ENCODE data around the gene ABHD17A. TPM values are rescaled to one million over a fixed set of nuclear protein-coding genes. Genes with fewer than 3 reads are reported as not detected.
A peak's percentile ranks its signal among the peaks of the same experiment; 100 is the strongest.

Gene ABHD17A
- total and polyA plus RNA-seq, 8 donors, result 25.7 to 177 (median 74.2) TPM

DNA sequence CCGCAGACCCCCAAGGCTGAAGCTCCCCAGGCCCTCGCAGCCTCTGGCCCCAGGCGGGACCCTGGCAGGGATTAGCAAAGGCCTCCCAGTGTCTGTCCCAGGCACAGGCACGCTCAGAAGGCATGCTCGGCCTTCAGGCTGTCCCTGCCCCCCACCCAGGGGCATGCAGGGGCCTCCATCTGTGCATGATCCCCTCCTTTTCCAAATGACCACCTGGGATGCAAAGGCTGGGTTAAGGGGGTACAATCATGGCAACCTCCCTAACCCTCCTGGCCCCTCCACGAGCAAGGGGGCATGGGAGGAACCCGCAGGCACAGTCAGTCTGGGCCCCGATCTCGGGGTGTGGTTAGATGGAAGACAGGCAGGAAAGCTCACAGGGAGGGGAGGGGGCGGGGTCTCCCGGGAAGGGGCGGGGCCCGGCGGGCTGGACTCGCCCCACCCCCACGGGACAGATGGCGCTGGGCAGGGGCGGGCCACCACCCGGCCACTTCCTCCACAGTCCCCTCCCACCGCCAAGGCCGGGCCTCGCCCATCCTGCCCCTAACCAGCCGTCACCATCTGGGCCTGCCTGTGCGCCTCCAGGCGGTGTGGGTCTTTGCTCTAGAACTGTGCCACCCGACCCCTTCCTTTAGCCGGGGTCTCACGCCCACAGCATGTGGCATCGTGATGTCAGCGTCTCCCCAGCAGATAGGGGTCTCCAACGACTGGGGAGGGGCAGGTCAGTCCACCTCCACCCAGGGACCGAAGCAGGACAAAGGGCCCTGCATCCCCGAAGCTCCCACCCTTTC is 30.1 kb downstream of the ABHD17A start:
- Histone ChIP-seq H3K4me1 (peaks cover 81 to 92% (median 88%) of the 10 kb centered on the region in 4 donors), H3K4me3 (peak overlapping the region; percentile 44 to 55 (median 48)), H3K36me3 (peaks cover 0 to 8% (median 2%) of the 10 kb centered on the region in 4 donors), H3K9me3 (no peaks in the 10 kb centered on the region), H3K27ac (peak overlapping the region; percentile 85 to 94 (median 91)), H3K27me3 (peaks cover 0 to 17% (median 0%) of the 10 kb centered on the region in 3 donors)
- peak; percentile 94 to 97 for DNase-seq
- intact Hi-C loops (cut with DNase I; ENCODE audit: low total_unique reads), result no loop called here
- TF ChIP-seq POLR2AphosphoS5 (IDR thresholded peaks at IDR 0.05) (peak; percentile 9 to 84 (median 78)), CTCF (IDR thresholded peaks at IDR 0.05) (no peak)
- 10 to 22% (median 12%) methylated on average over 13 to 33 of the region's 33 CpGs for WGBS, 5 donors

DNA sequence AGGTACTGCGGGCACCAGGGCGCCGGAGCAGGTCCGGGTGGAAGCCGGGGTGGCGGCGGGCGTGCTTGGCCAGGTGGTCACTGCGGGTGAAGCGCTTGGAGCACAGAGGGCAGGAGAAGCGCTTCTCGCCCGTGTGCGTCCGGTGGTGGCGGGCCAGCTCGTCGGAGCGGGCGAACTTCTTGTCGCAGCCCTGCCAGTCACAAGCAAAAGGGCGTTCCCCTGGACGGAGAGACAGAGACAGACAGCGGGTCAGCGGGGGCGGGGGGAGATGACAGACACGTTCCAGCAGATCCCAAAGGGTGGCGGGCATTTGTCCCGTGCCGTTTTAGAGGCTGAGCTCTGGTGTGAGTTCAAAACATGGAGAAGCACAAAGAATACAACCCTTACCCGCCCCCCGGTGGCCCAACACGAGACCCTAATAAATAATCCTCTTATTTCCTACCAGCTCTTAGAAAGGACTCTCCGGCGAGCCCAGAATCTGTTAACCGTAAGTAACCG is 30.7 kb downstream of the ABHD17A start:
- intact Hi-C loops (cut with DNase I; ENCODE audit: low total_unique reads), result no loop called here
- Histone ChIP-seq H3K36me3 (peaks cover 0 to 8% (median 2%) of the 10 kb centered on the region in 4 donors), H3K27ac (peak overlapping the region; percentile 74 to 94 (median 88)), H3K4me1 (peaks cover 75 to 86% (median 81%) of the 10 kb centered on the region in 4 donors), H3K27me3 (peaks cover 0 to 11% (median 0%) of the 10 kb centered on the region in 3 donors), H3K9me3 (no peaks in the 10 kb centered on the region), H3K4me3 (peak overlapping the region in 2 of 4 donors; percentile 51 to 55)
- TF ChIP-seq EP300 (IDR thresholded peaks at IDR 0.05), result no peak
- peak in 1 of 2 donors; percentile 43 for DNase-seq
- 79 to 89% (median 81%) methylated on average over 30 to 37 of the region's 37 CpGs for WGBS, 5 donors

GRCh38 chr19:1854039-1854541 is 31.2 kb downstream of the ABHD17A start:
- TF ChIP-seq POLR2A (IDR thresholded peaks at IDR 0.05) (no peak), CTCF (IDR thresholded peaks at IDR 0.05) (no peak), EP300 (IDR thresholded peaks at IDR 0.05) (no peak), POLR2AphosphoS5 (IDR thresholded peaks at IDR 0.05) (no peak)
- intact Hi-C loops (cut with DNase I; ENCODE audit: low total_unique reads), result no loop called here
- DNase-seq, result no peak
- Histone ChIP-seq H3K9me3 (no peaks in the 10 kb centered on the region), H3K36me3 (peaks cover 0 to 8% (median 2%) of the 10 kb centered on the region in 4 donors), H3K27ac (peak overlapping the region in 4 of 5 donors; percentile 34 to 93 (median 69)), H3K4me1 (peaks cover 70 to 82% (median 78%) of the 10 kb centered on the region in 4 donors), H3K4me3 (peak overlapping the region in 1 of 4 donors; percentile 5), H3K27me3 (peaks cover 0 to 10% (median 0%) of the 10 kb centered on the region in 3 donors)
- WGBS, 5 donors, result 71 to 84% (median 82%) methylated on average over 5 to 16 of the region's 16 CpGs

- Histone ChIP-seq H3K27me3 (peaks cover 0 to 10% (median 0%) of the 10 kb centered on the region in 3 donors), H3K27ac (peak overlapping the region in 4 of 5 donors; percentile 34 to 85 (median 61)), H3K4me1 (peaks cover 63 to 81% (median 74%) of the 10 kb centered on the region in 4 donors), H3K36me3 (peaks cover 0 to 8% (median 2%) of the 10 kb centered on the region in 4 donors), H3K4me3 (peak overlapping the region in 1 of 4 donors; percentile 5), H3K9me3 (no peaks in the 10 kb centered on the region)
- peak; percentile 90 to 93 for DNase-seq
- intact Hi-C loops (cut with DNase I; ENCODE audit: low total_unique reads), result no loop called here
- WGBS, 5 donors, result 23 to 60% (median 30%) methylated on average over 9 to 27 of the region's 27 CpGs
- TF ChIP-seq POLR2A (IDR thresholded peaks at IDR 0.05) (no peak), POLR2AphosphoS5 (IDR thresholded peaks at IDR 0.05) (peak in 1 of 3 donors; percentile 78), CTCF (IDR thresholded peaks at IDR 0.05) (peak in 6 of 7 experiments; percentile 19 to 94 (median 91))
Observed at GRCh38 chr19:1853295-1854038, 31.8 kb downstream of the ABHD17A start.
